ENCODE results near the gene COL25A1. TPM values are rescaled to one million over a fixed set of nuclear protein-coding genes. Genes with fewer than 3 reads are reported as not detected.

The COL25A1 gene
- polyA plus RNA-seq, 2 of the 4 experiments (the other 2 are of a cell fraction) = not detected

DNA sequence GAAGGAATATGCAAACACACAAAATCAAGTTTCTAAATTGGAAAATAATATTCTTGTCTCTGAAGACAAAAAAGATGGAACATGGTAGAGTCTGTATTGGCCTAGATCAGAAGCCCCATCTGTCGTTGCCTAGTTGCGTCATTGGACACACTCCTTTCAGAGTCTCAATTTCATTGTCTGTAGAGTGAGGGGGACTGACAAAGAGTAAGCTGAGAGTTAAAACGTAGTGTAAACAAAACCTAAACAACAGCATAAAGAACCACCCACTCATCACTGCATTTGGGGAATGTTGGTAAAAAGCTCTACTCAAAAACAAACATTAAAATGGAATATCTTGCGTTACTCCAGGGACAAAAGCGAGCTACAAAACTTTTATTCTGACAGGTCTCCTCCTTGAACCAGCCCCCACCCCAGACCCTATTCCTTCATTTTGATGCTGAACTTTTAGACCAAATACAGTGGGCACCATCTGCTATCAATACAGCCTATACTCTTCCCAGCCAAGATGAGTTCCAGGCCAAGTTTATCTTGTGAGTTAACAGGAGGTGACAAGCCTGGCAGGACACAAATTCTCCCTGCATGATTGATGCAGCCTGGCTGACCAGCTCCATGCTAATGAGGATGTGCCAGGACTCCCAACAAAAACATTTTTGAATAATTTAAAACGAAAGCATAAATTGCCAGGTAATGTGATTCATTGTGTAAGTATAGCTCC, 125.2 kb downstream of the COL25A1 start:
- ATAC-seq (no peak), FAIRE-seq (no peak), DNase-seq (ENCODE audit: low read depth in 1 of 2, low spot score in 1 of 2) (no peak)
- ChIA-PET POLR2A (no interaction called here), CTCF (no interaction called here)
- Histone ChIP-seq H3K4me2 (no peak overlapping the region), H3K9me3 (no peaks in the 10 kb centered on the region), H3K27ac (no peak overlapping the region), H3K4me3 (no peak overlapping the region), H3K4me1 (no peaks in the 10 kb centered on the region)
- TF ChIP-seq NPAS2 (CRISPR knock-in tag; IDR thresholded peaks at IDR 0.05; ENCODE audit: borderline replicate concordance) = no peak
- TF ChIP-seq ZC3H11A (IDR thresholded peaks at IDR 0.05) = no peak
- TF ChIP-seq, protein P1, sequence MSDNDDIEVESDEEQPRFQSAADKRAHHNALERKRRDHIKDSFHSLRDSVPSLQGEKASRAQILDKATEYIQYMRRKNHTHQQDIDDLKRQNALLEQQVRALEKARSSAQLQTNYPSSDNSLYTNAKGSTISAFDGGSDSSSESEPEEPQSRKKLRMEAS (IDR thresholded peaks at IDR 0.05) = no peak
- TF ChIP-seq CHD4 (IDR thresholded peaks at IDR 0.05; ENCODE audit: borderline replicate concordance) = no peak
- TF ChIP-seq, protein P2, sequence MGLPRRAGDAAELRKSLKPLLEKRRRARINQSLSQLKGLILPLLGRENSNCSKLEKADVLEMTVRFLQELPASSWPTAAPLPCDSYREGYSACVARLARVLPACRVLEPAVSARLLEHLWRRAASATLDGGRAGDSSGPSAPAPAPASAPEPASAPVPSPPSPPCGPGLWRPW (IDR thresholded peaks at IDR 0.05) = no peak
- TF ChIP-seq GATA3 (IDR thresholded peaks at IDR 0.05; ENCODE audit: borderline replicate concordance) = no peak
- TF ChIP-seq, protein P3, sequence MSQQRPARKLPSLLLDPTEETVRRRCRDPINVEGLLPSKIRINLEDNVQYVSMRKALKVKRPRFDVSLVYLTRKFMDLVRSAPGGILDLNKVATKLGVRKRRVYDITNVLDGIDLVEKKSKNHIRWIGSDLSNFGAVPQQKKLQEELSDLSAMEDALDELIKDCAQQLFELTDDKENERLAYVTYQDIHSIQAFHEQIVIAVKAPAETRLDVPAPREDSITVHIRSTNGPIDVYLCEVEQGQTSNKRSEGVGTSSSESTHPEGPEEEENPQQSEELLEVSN (IDR thresholded peaks at IDR 0.05; ENCODE audit: borderline replicate concordance, low read depth) = no peak
- no peak for TF ChIP-seq PHF8 (IDR thresholded peaks at IDR 0.05; ENCODE audit: borderline replicate concordance, low read depth)
- TF ChIP-seq CHD2 (IDR thresholded peaks at IDR 0.05; ENCODE audit: low read length, partially characterized antibody) = no peak
- TF ChIP-seq, protein P4, sequence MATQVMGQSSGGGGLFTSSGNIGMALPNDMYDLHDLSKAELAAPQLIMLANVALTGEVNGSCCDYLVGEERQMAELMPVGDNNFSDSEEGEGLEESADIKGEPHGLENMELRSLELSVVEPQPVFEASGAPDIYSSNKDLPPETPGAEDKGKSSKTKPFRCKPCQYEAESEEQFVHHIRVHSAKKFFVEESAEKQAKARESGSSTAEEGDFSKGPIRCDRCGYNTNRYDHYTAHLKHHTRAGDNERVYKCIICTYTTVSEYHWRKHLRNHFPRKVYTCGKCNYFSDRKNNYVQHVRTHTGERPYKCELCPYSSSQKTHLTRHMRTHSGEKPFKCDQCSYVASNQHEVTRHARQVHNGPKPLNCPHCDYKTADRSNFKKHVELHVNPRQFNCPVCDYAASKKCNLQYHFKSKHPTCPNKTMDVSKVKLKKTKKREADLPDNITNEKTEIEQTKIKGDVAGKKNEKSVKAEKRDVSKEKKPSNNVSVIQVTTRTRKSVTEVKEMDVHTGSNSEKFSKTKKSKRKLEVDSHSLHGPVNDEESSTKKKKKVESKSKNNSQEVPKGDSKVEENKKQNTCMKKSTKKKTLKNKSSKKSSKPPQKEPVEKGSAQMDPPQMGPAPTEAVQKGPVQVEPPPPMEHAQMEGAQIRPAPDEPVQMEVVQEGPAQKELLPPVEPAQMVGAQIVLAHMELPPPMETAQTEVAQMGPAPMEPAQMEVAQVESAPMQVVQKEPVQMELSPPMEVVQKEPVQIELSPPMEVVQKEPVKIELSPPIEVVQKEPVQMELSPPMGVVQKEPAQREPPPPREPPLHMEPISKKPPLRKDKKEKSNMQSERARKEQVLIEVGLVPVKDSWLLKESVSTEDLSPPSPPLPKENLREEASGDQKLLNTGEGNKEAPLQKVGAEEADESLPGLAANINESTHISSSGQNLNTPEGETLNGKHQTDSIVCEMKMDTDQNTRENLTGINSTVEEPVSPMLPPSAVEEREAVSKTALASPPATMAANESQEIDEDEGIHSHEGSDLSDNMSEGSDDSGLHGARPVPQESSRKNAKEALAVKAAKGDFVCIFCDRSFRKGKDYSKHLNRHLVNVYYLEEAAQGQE (IDR thresholded peaks at IDR 0.05) = no peak
- TF ChIP-seq SREBF2 (IDR thresholded peaks at IDR 0.05) = no peak
- TF ChIP-seq HOXA7 (CRISPR knock-in tag; IDR thresholded peaks at IDR 0.05) = no peak
- no peak for TF ChIP-seq HOXB13 (CRISPR knock-in tag; IDR thresholded peaks at IDR 0.05; ENCODE audit: low read depth)
- TF ChIP-seq, protein P5, sequence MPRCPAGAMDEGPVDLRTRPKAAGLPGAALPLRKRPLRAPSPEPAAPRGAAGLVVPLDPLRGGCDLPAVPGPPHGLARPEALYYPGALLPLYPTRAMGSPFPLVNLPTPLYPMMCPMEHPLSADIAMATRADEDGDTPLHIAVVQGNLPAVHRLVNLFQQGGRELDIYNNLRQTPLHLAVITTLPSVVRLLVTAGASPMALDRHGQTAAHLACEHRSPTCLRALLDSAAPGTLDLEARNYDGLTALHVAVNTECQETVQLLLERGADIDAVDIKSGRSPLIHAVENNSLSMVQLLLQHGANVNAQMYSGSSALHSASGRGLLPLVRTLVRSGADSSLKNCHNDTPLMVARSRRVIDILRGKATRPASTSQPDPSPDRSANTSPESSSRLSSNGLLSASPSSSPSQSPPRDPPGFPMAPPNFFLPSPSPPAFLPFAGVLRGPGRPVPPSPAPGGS (IDR thresholded peaks at IDR 0.05) = no peak
- no peak for TF ChIP-seq SMC3 (IDR thresholded peaks at IDR 0.05)
- 52% methylated on average over 6 of the region's 6 CpGs for WGBS (ENCODE audit: missing lambda C conversion rate)

DNA sequence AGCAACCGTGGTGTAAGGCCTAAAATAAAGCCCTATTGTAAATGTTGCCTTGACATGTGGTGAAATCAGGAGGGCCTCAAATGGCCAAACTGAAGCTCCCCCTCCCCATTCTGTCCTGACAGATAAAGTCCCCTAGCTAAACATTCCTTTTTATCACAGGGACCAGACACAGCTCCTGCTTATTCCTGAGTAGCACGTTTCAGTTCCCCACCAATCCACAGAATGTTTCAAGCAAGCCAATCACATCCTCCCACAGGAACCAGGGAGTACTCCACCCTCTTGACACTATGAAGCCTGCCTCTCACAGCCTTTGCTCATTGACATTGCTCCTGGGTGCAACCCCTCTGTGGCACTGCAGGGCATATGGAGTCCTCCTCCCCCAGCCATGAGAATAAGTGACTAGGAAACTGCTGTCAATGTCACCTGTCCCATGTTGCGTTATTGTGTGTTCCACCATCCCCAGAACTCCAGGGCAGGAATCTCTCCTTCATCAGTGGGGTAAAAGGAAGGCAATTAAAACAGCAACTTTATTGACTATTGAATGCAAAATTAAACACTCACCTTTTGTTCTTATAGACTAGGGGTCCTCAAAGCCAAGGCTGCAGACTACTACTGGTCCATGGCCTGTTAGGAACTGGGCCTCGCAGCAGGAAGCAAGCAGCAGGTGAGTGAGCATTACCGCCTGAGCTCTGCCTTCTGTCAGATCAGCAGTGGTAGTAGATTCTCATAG, 128.1 kb downstream of the COL25A1 start:
- TF ChIP-seq CEBPB (IDR thresholded peaks at IDR 0.05) (no peak), ZC3H11A (IDR thresholded peaks at IDR 0.05) (no peak), POLR2A (IDR thresholded peaks at IDR 0.05; ENCODE audit: low read length) (no peak)
- TF ChIP-seq, protein P6, sequence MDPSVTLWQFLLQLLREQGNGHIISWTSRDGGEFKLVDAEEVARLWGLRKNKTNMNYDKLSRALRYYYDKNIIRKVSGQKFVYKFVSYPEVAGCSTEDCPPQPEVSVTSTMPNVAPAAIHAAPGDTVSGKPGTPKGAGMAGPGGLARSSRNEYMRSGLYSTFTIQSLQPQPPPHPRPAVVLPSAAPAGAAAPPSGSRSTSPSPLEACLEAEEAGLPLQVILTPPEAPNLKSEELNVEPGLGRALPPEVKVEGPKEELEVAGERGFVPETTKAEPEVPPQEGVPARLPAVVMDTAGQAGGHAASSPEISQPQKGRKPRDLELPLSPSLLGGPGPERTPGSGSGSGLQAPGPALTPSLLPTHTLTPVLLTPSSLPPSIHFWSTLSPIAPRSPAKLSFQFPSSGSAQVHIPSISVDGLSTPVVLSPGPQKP (IDR thresholded peaks at IDR 0.05; ENCODE audit: low read depth, low read length) = no peak
- no peak overlapping the region for H3K4me2 ChIP-seq
- no peak for DNase-seq (ENCODE audit: low read depth in 1 of 2, low spot score in 1 of 2)
- 3% methylated on average over 3 of the region's 5 CpGs for WGBS (ENCODE audit: missing lambda C conversion rate)
- H3K4me1 ChIP-seq = no peaks in the 10 kb centered on the region
- ChIA-PET POLR2A (no interaction called here), CTCF (no interaction called here)
- ATAC-seq = no peak
- FAIRE-seq = no peak
- H3K9me3 ChIP-seq = no peaks in the 10 kb centered on the region
- H3K4me3 ChIP-seq = no peak overlapping the region
- H3K27ac ChIP-seq = no peak overlapping the region
